ENCODE results near the gene MN1. TPM values are rescaled to one million over a fixed set of nuclear protein-coding genes. Genes with fewer than 3 reads are reported as not detected.
"Not testable (repeated sequence)": the region's sequence is repeated elsewhere in the genome, so short reads cannot be mapped to it uniquely, and the experiment has no call there.

MN1 gene
- total RNA-seq, 1 experiment from 2014 or later: 0.54 TPM

GRCh38 chr22:27750584-27751265, 50.8 kb downstream of the MN1 start:
- no peak for DNase-seq (ENCODE audit: low spot score)
- in situ Hi-C loops (cut with HindIII; ENCODE audit: low sequenced_read_pairs): no loop called here

- DNase-seq (ENCODE audit: low spot score): peak; percentile 1
- in situ Hi-C loops (cut with HindIII; ENCODE audit: low sequenced_read_pairs): no loop called here
Observed at GRCh38 chr22:27749597-27750225, 51.8 kb downstream of the MN1 start.

- in situ Hi-C loops (cut with HindIII; ENCODE audit: low sequenced_read_pairs): no loop called here
- no peak for DNase-seq (ENCODE audit: low spot score)
Observed at GRCh38 chr22:27748751-27749191, 52.8 kb downstream of the MN1 start.

GRCh38 chr22:27748349-27748748, 53.2 kb downstream of the MN1 start:
- in situ Hi-C loops (cut with HindIII; ENCODE audit: low sequenced_read_pairs): no loop called here

GRCh38 chr22:27747396-27748221, 53.9 kb downstream of the MN1 start:
- DNase-seq (ENCODE audit: low spot score): no peak
- in situ Hi-C loops (cut with HindIII; ENCODE audit: low sequenced_read_pairs): no loop called here

More at GRCh38 chr22:27748349-27748748, 53.2 kb downstream of the MN1 start:
- DNase-seq (ENCODE audit: low spot score): no peak

GRCh38 chr22:27746918-27747317, 54.6 kb downstream of the MN1 start:
- no peak for DNase-seq (ENCODE audit: low spot score)
- in situ Hi-C loops (cut with HindIII; ENCODE audit: low sequenced_read_pairs): no loop called here

- DNase-seq (ENCODE audit: low spot score): no peak
- in situ Hi-C loops (cut with HindIII; ENCODE audit: low sequenced_read_pairs): no loop called here
Observed at GRCh38 chr22:27745809-27746208, 55.7 kb downstream of the MN1 start.

- in situ Hi-C loops (cut with HindIII; ENCODE audit: low sequenced_read_pairs): no loop called here
- no peak for DNase-seq (ENCODE audit: low spot score)
Observed at GRCh38 chr22:27745154-27745553, 56.4 kb downstream of the MN1 start.

- DNase-seq (ENCODE audit: low spot score); in situ Hi-C loops (cut with HindIII; ENCODE audit: low sequenced_read_pairs): not testable (repeated sequence)
Observed at GRCh38 chr22:27744078-27744477, 57.5 kb downstream of the MN1 start.

- in situ Hi-C loops (cut with HindIII; ENCODE audit: low sequenced_read_pairs): no loop called here
- DNase-seq (ENCODE audit: low spot score): no peak
Observed at GRCh38 chr22:27740202-27740748, 61.3 kb downstream of the MN1 start.

GRCh38 chr22:27737521-27737920, 64.0 kb downstream of the MN1 start:
- in situ Hi-C loops (cut with HindIII; ENCODE audit: low sequenced_read_pairs): no loop called here
- no peak for DNase-seq (ENCODE audit: low spot score)

GRCh38 chr22:27734066-27734465, 67.5 kb downstream of the MN1 start:
- in situ Hi-C loops (cut with HindIII; ENCODE audit: low sequenced_read_pairs): no loop called here
- DNase-seq (ENCODE audit: low spot score): no peak

GRCh38 chr22:27732841-27733240, 68.7 kb downstream of the MN1 start:
- in situ Hi-C loops (cut with HindIII; ENCODE audit: low sequenced_read_pairs): no loop called here
- DNase-seq (ENCODE audit: low spot score): no peak

- DNase-seq (ENCODE audit: low spot score): no peak
- in situ Hi-C loops (cut with HindIII; ENCODE audit: low sequenced_read_pairs): no loop called here
Observed at GRCh38 chr22:27732391-27732790, 69.2 kb downstream of the MN1 start.

GRCh38 chr22:27731621-27732020, 69.9 kb downstream of the MN1 start:
- no peak for DNase-seq (ENCODE audit: low spot score)
- in situ Hi-C loops (cut with HindIII; ENCODE audit: low sequenced_read_pairs): no loop called here

- no peak for DNase-seq (ENCODE audit: low spot score)
- in situ Hi-C loops (cut with HindIII; ENCODE audit: low sequenced_read_pairs): no loop called here
Observed at GRCh38 chr22:27730641-27731433, 70.7 kb downstream of the MN1 start.

GRCh38 chr22:27729246-27729645, 72.3 kb downstream of the MN1 start:
- in situ Hi-C loops (cut with HindIII; ENCODE audit: low sequenced_read_pairs): no loop called here
- DNase-seq (ENCODE audit: low spot score): no peak

GRCh38 chr22:27727673-27728451, 73.7 kb downstream of the MN1 start:
- DNase-seq (ENCODE audit: low spot score): no peak
- in situ Hi-C loops (cut with HindIII; ENCODE audit: low sequenced_read_pairs): no loop called here

All from G401 (cell line).